Esophagus squamous epithelium (tissue), 4 donors: ENCODE results near the gene LRRC72.

Experiments used
- CTCF ChIP-seq, 6 experiments: fragments of 450-650 bp in 4 of 6; fragments of 200-600 bp in 2 of 6; sonication (generic) in 2 of 6; IDR thresholded peaks; one replicate each; pipeline ENCODE4 v1.5.1; 2016 to 2019; ENCODE audit warnings: antibody characterized with exemption in 6 of 6, mild to moderate bottlenecking in 4 of 6, moderate library complexity in 4 of 6
- POLR2A ChIP-seq, 4 donors: fragments of 450-650 bp; IDR thresholded peaks; one replicate each; pipeline ENCODE4 v1.6.1; 2017; ENCODE audit warnings: antibody characterized with exemption in 4 of 4, mild to moderate bottlenecking in 4 of 4, moderate library complexity in 3 of 4

- TF ChIP-seq CTCF (IDR thresholded peaks at IDR 0.05): no peak
- no peak for TF ChIP-seq POLR2A (IDR thresholded peaks at IDR 0.05)
Observed at GRCh38 chr7:16526742-16527540, at the start of gene LRRC72.
